ENCODE measurements around the gene MFRP. TPM values are rescaled to one million over a fixed set of nuclear protein-coding genes. Genes with fewer than 3 reads are reported as not detected.

Gene MFRP
- total RNA-seq, 2 experiments from 2014 or later: not detected

- peaks cover 24% of the 10 kb centered on the region for H3K36me3 Mint-ChIP-seq (ENCODE audit: low read depth)
- peak; percentile 75 for TF ChIP-seq CTCF (IDR thresholded peaks at IDR 0.05)
- peaks cover 49% of the 10 kb centered on the region for H3K4me1 Mint-ChIP-seq (ENCODE audit: low read depth)
- POLR2A ChIA-PET: interaction anchor here (0.6 to 2.1 kb wide), 7 partner anchors 10 to 261 kb away, joined by 3 to 9 read pairs (median 3); no protein-coding TSS in a partner anchor
- CTCF ChIA-PET: interaction anchor here (0.6 to 10.9 kb wide), 33 partner anchors 9 to 369 kb away, joined by 3 to 201 read pairs (median 5); partner anchors contain the start of genes CBL, MCAM, MFRP and USP2
- H3K9me3 Mint-ChIP-seq: no peaks in the 10 kb centered on the region
- peak; percentile 45 for ATAC-seq
- DNase-seq: peak; percentile 83
- no peak overlapping the region for H3K27ac Mint-ChIP-seq
- no peak overlapping the region for H3K4me3 Mint-ChIP-seq
- peaks cover 26% of the 10 kb centered on the region for H3K27me3 Mint-ChIP-seq
- intact Hi-C loops (cut with micrococcal nuclease): no loop called here
These were observed 8.1 kb downstream of the MFRP start for GRCh38 chr11:119338318-119338890.

GRCh38 chr11:119337581-119338317 is 8.8 kb downstream of the MFRP start:
- no peak for TF ChIP-seq CTCF (IDR thresholded peaks at IDR 0.05)
- peaks cover 24% of the 10 kb centered on the region for H3K27me3 Mint-ChIP-seq
- intact Hi-C loops (cut with micrococcal nuclease): no loop called here
- peaks cover 51% of the 10 kb centered on the region for H3K4me1 Mint-ChIP-seq (ENCODE audit: low read depth)
- H3K36me3 Mint-ChIP-seq (ENCODE audit: low read depth): peaks cover 24% of the 10 kb centered on the region
- H3K4me3 Mint-ChIP-seq: no peak overlapping the region
- ChIA-PET CTCF (interaction anchor here (0.7 to 10.9 kb wide), 33 partner anchors 10 to 368 kb away, joined by 3 to 201 read pairs (median 5); partner anchors contain the start of genes CBL, MCAM, MFRP and USP2), POLR2A (interaction anchor here (0.6 to 2.1 kb wide), 9 partner anchors 11 to 270 kb away, joined by 3 to 9 read pairs (median 3); partner anchors contain the start of genes NLRX1 and VPS11)
- no peak for DNase-seq
- no peak for ATAC-seq
- no peak overlapping the region for H3K27ac Mint-ChIP-seq
- H3K9me3 Mint-ChIP-seq: no peaks in the 10 kb centered on the region

GRCh38 chr11:119336744-119337469 is 9.6 kb downstream of the MFRP start:
- intact Hi-C loops (cut with micrococcal nuclease): no loop called here
- ChIA-PET POLR2A (interaction anchor here (0.9 to 2.1 kb wide), 6 partner anchors 12 to 269 kb away, joined by 3 to 9 read pairs (median 4); partner anchors contain the start of genes NLRX1 and VPS11), CTCF (interaction anchor here (0.8 to 10.9 kb wide), 15 partner anchors 11 to 269 kb away, joined by 3 to 201 read pairs (median 17); partner anchors contain the start of genes CBL, MFRP, USP2 and VPS11)
- no peak overlapping the region for H3K4me3 Mint-ChIP-seq
- no peak for TF ChIP-seq CTCF (IDR thresholded peaks at IDR 0.05)
- no peaks in the 10 kb centered on the region for H3K9me3 Mint-ChIP-seq
- DNase-seq: no peak
- no peak overlapping the region for H3K27ac Mint-ChIP-seq
- peaks cover 24% of the 10 kb centered on the region for H3K36me3 Mint-ChIP-seq (ENCODE audit: low read depth)
- H3K4me1 Mint-ChIP-seq (ENCODE audit: low read depth): peaks cover 53% of the 10 kb centered on the region
- no peak for ATAC-seq
- peaks cover 20% of the 10 kb centered on the region for H3K27me3 Mint-ChIP-seq

GRCh38 chr11:119335655-119336543 is 10.6 kb downstream of the MFRP start:
- H3K4me3 Mint-ChIP-seq: peak overlapping the region; percentile 98
- TF ChIP-seq CTCF (IDR thresholded peaks at IDR 0.05): no peak
- peaks cover 48% of the 10 kb centered on the region for H3K4me1 Mint-ChIP-seq (ENCODE audit: low read depth)
- no peaks in the 10 kb centered on the region for H3K9me3 Mint-ChIP-seq
- peak overlapping the region; percentile 99 for H3K27ac Mint-ChIP-seq
- CTCF ChIA-PET: interaction anchor here (0.7 to 10.9 kb wide), 6 partner anchors 13 to 268 kb away, joined by 3 to 201 read pairs (median 3); partner anchors contain the start of gene VPS11
- intact Hi-C loops (cut with micrococcal nuclease): no loop called here
- POLR2A ChIA-PET: interaction anchor here (1.4 to 3.1 kb wide), 2 partner anchors 14 kb away, joined by 6 to 11 read pairs; no protein-coding TSS in a partner anchor
- peaks cover 13% of the 10 kb centered on the region for H3K27me3 Mint-ChIP-seq
- H3K36me3 Mint-ChIP-seq (ENCODE audit: low read depth): peaks cover 24% of the 10 kb centered on the region
- ATAC-seq: no peak
- no peak for DNase-seq

Data from activated CD8-positive, alpha-beta T cell treated with anti-CD3 and anti-CD28 coated beads for 36 hours (primary cell).